KMS-11 (cell line): ENCODE data around the gene TMEM128.
A peak's percentile ranks its signal among the peaks of the same experiment; 100 is the strongest.

Experiments used
- H2AFZ ChIP-seq: fragments of 200-600 bp; sonication (generic); 2 replicates; pipeline ENCODE4 v1.6.1; 2016; ENCODE audit warnings: antibody characterized with exemption, mixed run types, low read depth
- H3K27ac ChIP-seq: fragments of 200-600 bp; sonication (generic); 2 replicates; pipeline ENCODE4 v1.6.1; 2016; ENCODE audit warnings: mild to moderate bottlenecking, mixed run types
- H3K27me3 ChIP-seq: fragments of 200-600 bp; sonication (generic); 2 replicates; pipeline ENCODE4 v1.6.1; 2017; ENCODE audit warnings: mild to moderate bottlenecking, low read depth, mixed run types, moderate library complexity; ENCODE audit not compliant: insufficient read depth
- H3K36me3 ChIP-seq: fragments of 200-600 bp; sonication (generic); 2 replicates; pipeline ENCODE4 v1.6.1; 2017; ENCODE audit warnings: mild to moderate bottlenecking, mixed run types; ENCODE audit not compliant: insufficient read depth
- H3K4me1 ChIP-seq: fragments of 200-600 bp; sonication (generic); 2 replicates; pipeline ENCODE4 v1.6.1; 2016; ENCODE audit warnings: mild to moderate bottlenecking, low read depth, mixed run types; ENCODE audit not compliant: poor library complexity, severe bottlenecking
- H3K4me2 ChIP-seq: fragments of 200-600 bp; sonication (generic); 2 replicates; pipeline ENCODE4 v1.7.0; 2016; ENCODE audit warnings: mild to moderate bottlenecking, mixed run types
- H3K4me3 ChIP-seq: fragments of 200-600 bp; sonication (generic); IDR thresholded peaks from 2 replicates; pipeline ENCODE4 v1.6.1; 2017; ENCODE audit warnings: low read depth, low read length, mixed read lengths; ENCODE audit not compliant: insufficient read depth
- H3K79me2 ChIP-seq: fragments of 200-600 bp; sonication (generic); 2 replicates; pipeline ENCODE4 v1.6.1; 2016; ENCODE audit warnings: low read depth, mixed run types; ENCODE audit not compliant: insufficient read depth
- H3K9ac ChIP-seq: fragments of 200-600 bp; sonication (generic); 2 replicates; pipeline ENCODE4 v1.6.1; 2016; ENCODE audit warnings: mild to moderate bottlenecking, mixed run types
- H4K20me1 ChIP-seq: fragments of 200-600 bp; sonication (generic); 2 replicates; pipeline ENCODE4 v1.6.1; 2016; ENCODE audit warnings: mild to moderate bottlenecking, mixed run types; ENCODE audit not compliant: insufficient read depth
- CTCF ChIP-seq: fragments of 200-600 bp; sonication (generic); conservative IDR thresholded peaks from 2 replicates; pipeline ENCODE4 v1.6.1; 2017; ENCODE audit warnings: low read depth, mild to moderate bottlenecking, antibody characterized with exemption, low read length, moderate library complexity, mixed read lengths

Gene TMEM128

GRCh38 chr4:4248029-4248884 lies at the start of gene TMEM128:
Gene TMEM128, minus strand, starts transcription at chr4:4248223. Its CDS starts 21 bp downstream, at chr4:4248202.
- Histone ChIP-seq H3K27ac (peak within 1 kb of the TSS; percentile 79), H3K79me2 (no peaks in the 10 kb centered on the region), H2AFZ (peak within 1 kb of the TSS; percentile 95), H3K4me2 (peak within 1 kb of the TSS; percentile 84), H3K9ac (peak within 1 kb of the TSS; percentile 82), H3K36me3 (no peaks in the 10 kb centered on the region), H3K4me3 (no peak within 1 kb of the TSS), H3K27me3 (no peaks in the 10 kb centered on the region), H3K4me1 (peaks cover 3% of the 10 kb centered on the region), H4K20me1 (no peaks in the 10 kb centered on the region)
- no peak for TF ChIP-seq CTCF

GRCh38 chr4:4296283-4296846 lies 48.3 kb upstream of the TMEM128 start:
- H3K27me3 ChIP-seq: no peaks in the 10 kb centered on the region
- no peak overlapping the region for H2AFZ ChIP-seq
- H3K4me1 ChIP-seq: peaks cover 4% of the 10 kb centered on the region
- H3K4me3 ChIP-seq: no peak overlapping the region
- no peaks in the 10 kb centered on the region for H3K36me3 ChIP-seq
- no peak overlapping the region for H3K27ac ChIP-seq
- H3K9ac ChIP-seq: no peak overlapping the region
- H3K4me2 ChIP-seq: no peak overlapping the region
- no peaks in the 10 kb centered on the region for H4K20me1 ChIP-seq
- TF ChIP-seq CTCF: no peak
- H3K79me2 ChIP-seq: no peaks in the 10 kb centered on the region

- H3K36me3 ChIP-seq: no peaks in the 10 kb centered on the region
- no peak overlapping the region for H3K9ac ChIP-seq
- no peak overlapping the region for H2AFZ ChIP-seq
- no peak overlapping the region for H3K27ac ChIP-seq
- H4K20me1 ChIP-seq: no peaks in the 10 kb centered on the region
- H3K27me3 ChIP-seq: no peaks in the 10 kb centered on the region
- no peak overlapping the region for H3K4me2 ChIP-seq
- TF ChIP-seq CTCF: no peak
- H3K4me1 ChIP-seq: peaks cover 13% of the 10 kb centered on the region
- no peak overlapping the region for H3K4me3 ChIP-seq
- H3K79me2 ChIP-seq: peaks cover 16% of the 10 kb centered on the region
These were observed 45.3 kb upstream of the TMEM128 start for GRCh38 chr4:4293279-4293678.

- peak within 1 kb of the TSS; percentile 67 for H3K4me3 ChIP-seq
- no peak for TF ChIP-seq CTCF
- no peaks in the 10 kb centered on the region; the same call in 1 of the 2 replicates for H3K36me3 ChIP-seq
- H3K27ac ChIP-seq: peak within 1 kb of the TSS; percentile 53; the same call in 1 of the 2 replicates
- H3K79me2 ChIP-seq: peaks cover 33% of the 10 kb centered on the region
- H3K4me2 ChIP-seq: peak within 1 kb of the TSS; percentile 78
- peaks cover 13% of the 10 kb centered on the region for H3K4me1 ChIP-seq
- H2AFZ ChIP-seq: peak within 1 kb of the TSS; percentile 52; the same call in 1 of the 2 replicates
- no peaks in the 10 kb centered on the region for H4K20me1 ChIP-seq
- peak within 1 kb of the TSS; percentile 83 for H3K9ac ChIP-seq
- H3K27me3 ChIP-seq: no peaks in the 10 kb centered on the region
These were observed 42.2 kb upstream of the TMEM128 start, which contains the start of the genes LYAR and ZBTB49 for GRCh38 chr4:4289941-4290850. Gene LYAR, minus strand, starts transcription at chr4:4290154. Its CDS starts 6,412 bp downstream, at chr4:4283742. Gene ZBTB49, plus strand, starts transcription at chr4:4290251. Its CDS starts 9,695 bp downstream, at chr4:4299946.
